Measurements from ENCODE around the gene HIBADH. TPM values are rescaled to one million over a fixed set of nuclear protein-coding genes. Genes with fewer than 3 reads are reported as not detected.

The HIBADH gene
- total and polyA plus RNA-seq, 10 of the 15 experiments (the other 5 are each of a cell fraction or from before 2014, with no cell fraction given), result 8.7 to 36.1 (median 18.6) TPM

GRCh38 chr7:27656724-27657123 is 6.0 kb downstream of the HIBADH start (continued):
- TF ChIP-seq BCL3 (IDR thresholded peaks at IDR 0.05; ENCODE audit: borderline replicate concordance, insufficient read depth, low read depth, low read length, poor library complexity, severe bottlenecking), result no peak
- TF ChIP-seq SIN3A (IDR thresholded peaks at IDR 0.05; ENCODE audit: low read depth, low read length), result no peak
- TF ChIP-seq MYB (IDR thresholded peaks at IDR 0.05; ENCODE audit: borderline replicate concordance, low read depth, low read length), result no peak
- TF ChIP-seq ZNF622 (IDR thresholded peaks at IDR 0.05), result no peak
- no peak for TF ChIP-seq NFXL1 (IDR thresholded peaks at IDR 0.05; ENCODE audit: borderline replicate concordance)
- no peak for TF ChIP-seq KLF5 (IDR thresholded peaks at IDR 0.05; ENCODE audit: partially characterized antibody)
- TF ChIP-seq RAD51 (IDR thresholded peaks at IDR 0.05), result no peak
- TF ChIP-seq RBBP5 (conservative IDR thresholded peaks at IDR 0.05), result no peak

- no peak overlapping the region for H3K9ac ChIP-seq (ENCODE audit: control insufficient read depth, insufficient read depth, low read length)
- CTCF ChIA-PET, result interaction anchor here (1.0 to 1.2 kb wide), 2 partner anchors 12 to 49 kb away, joined by 3 to 4 read pairs; no protein-coding TSS in a partner anchor
- no peaks in the 10 kb centered on the region for H4K20me1 ChIP-seq (ENCODE audit: control insufficient read depth, insufficient read depth)
- FAIRE-seq (no peak), ATAC-seq (no peak), DNase-seq (ENCODE audit: low read depth, low spot score) (no peak)
- H3K79me2 ChIP-seq (ENCODE audit: control insufficient read depth, insufficient read depth, low read length), result no peaks in the 10 kb centered on the region
- SMC1A ChIA-PET (ENCODE audit: uncharacterized antibody, unreplicated experiment), result interaction anchor here (0.8 to 1.9 kb wide), 3 partner anchors 12 to 118 kb away, joined by 3 to 7 read pairs (median 5); no protein-coding TSS in a partner anchor
- no peaks in the 10 kb centered on the region for H3K9me3 ChIP-seq (replicated peaks; ENCODE audit: control insufficient read depth, insufficient read depth, low read length)
- WGBS (ENCODE audit: insufficient coverage, insufficient replicate concordance, low lambda C conversion rate, missing lambda C conversion rate), result 100% methylated on average over 1 of the region's 1 CpG
- H3K4me2 ChIP-seq (ENCODE audit: control insufficient read depth, insufficient read depth), result no peak overlapping the region
- intact Hi-C loops (cut with micrococcal nuclease; ENCODE audit: unreplicated experiment) (no loop called here), in situ Hi-C loops (cut with MboI) (no loop called here)
- no peak overlapping the region for H3K27ac ChIP-seq (ENCODE audit: control insufficient read depth, insufficient read depth)
- RAD21 ChIA-PET (ENCODE audit: unreplicated experiment), result interaction anchor here (1.0 kb wide), 1 partner anchor 12 kb away, joined by 3 read pairs; no protein-coding TSS in a partner anchor
- no peaks in the 10 kb centered on the region for H3K27me3 ChIP-seq (replicated peaks in 1 of 2; ENCODE audit: control insufficient read depth in 2 of 2, insufficient read depth in 2 of 2, low read length in 1 of 2)
- H3K4me3 ChIP-seq, result no peak overlapping the region
- H3K36me3 ChIP-seq (ENCODE audit: control insufficient read depth in 2 of 2, insufficient read depth in 2 of 2, low read length in 1 of 2), result no peaks in the 10 kb centered on the region
- POLR2A ChIA-PET, result interaction anchor here (1.1 kb wide), 1 partner anchor 11 kb away, joined by 3 read pairs; no protein-coding TSS in a partner anchor
- H2AFZ ChIP-seq (ENCODE audit: control insufficient read depth, low read depth, low read length), result no peak overlapping the region
- BruUV-seq (replicated peaks), result no TSS peak
- H3K4me1 ChIP-seq (ENCODE audit: control insufficient read depth, insufficient read depth, low read length), result no peaks in the 10 kb centered on the region
- no peak for TF ChIP-seq TAF1 (IDR thresholded peaks at IDR 0.05; ENCODE audit: borderline replicate concordance, low read depth, low read length)
- no peak for TF ChIP-seq MYB (IDR thresholded peaks at IDR 0.05; ENCODE audit: borderline replicate concordance, low read depth, low read length)
- TF ChIP-seq NFIC (IDR thresholded peaks at IDR 0.05; ENCODE audit: low read depth, low read length), result no peak
- no peak for TF ChIP-seq YBX1 (IDR thresholded peaks at IDR 0.05)
- no peak for TF ChIP-seq ZNF622 (IDR thresholded peaks at IDR 0.05)
- TF ChIP-seq POU2F2 (IDR thresholded peaks at IDR 0.05; ENCODE audit: borderline replicate concordance, low read depth, low read length), result no peak
- no peak for TF ChIP-seq IRF4 (IDR thresholded peaks at IDR 0.05; ENCODE audit: low read depth, low read length)
- TF ChIP-seq ZNF592 (IDR thresholded peaks at IDR 0.05), result no peak
- no peak for TF ChIP-seq MTA2 (IDR thresholded peaks at IDR 0.05; ENCODE audit: low read depth)
- no peak for TF ChIP-seq HDGF (IDR thresholded peaks at IDR 0.05)
- no peak for TF ChIP-seq ZSCAN29 (IDR thresholded peaks at IDR 0.05)
- no peak for TF ChIP-seq ZNF207 (IDR thresholded peaks at IDR 0.05; ENCODE audit: borderline replicate concordance)
- TF ChIP-seq ATF3 (IDR thresholded peaks at IDR 0.05; ENCODE audit: borderline replicate concordance, extremely low read depth, low read depth, low read length), result no peak
- TF ChIP-seq HDAC2 (IDR thresholded peaks at IDR 0.05), result no peak
These were observed 7.5 kb downstream of the HIBADH start for GRCh38 chr7:27655184-27655583.
